Kidney glomerular epithelial cell (primary cell): ENCODE data around the gene PARVA.

Source experiments
- DNase-seq: peaks from one replicate; lab custom pipeline; 2025; lab: John Stamatoyannopoulos, UW

Gene PARVA

DNA sequence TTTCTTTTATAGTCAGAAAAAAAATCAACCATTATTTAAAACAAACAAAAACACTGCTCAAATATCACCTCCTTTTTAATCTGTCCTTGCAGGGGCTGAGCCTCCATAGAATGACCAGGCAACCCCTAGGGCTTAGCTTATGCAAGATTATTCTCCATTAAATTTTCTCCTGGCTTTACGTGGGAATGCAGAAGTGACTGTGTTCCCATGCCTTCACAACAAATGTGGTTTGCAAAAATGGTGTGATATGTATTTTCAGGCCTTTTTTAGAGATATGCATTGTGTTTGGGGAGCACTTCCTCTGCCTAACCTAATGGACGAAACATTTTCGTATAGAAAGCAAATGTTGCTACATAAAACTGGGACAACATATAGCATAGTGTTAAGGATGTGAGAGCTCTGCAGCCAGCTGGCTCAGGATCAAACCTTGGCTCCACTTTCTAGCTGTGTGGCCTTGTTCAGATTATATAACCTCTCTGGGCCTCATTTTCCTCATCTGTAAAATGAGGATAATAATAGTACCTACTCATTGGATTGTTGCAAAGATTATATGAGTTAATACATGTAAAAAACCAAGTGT is 82.6 kb downstream of the PARVA start:
- no peak for DNase-seq

DNA sequence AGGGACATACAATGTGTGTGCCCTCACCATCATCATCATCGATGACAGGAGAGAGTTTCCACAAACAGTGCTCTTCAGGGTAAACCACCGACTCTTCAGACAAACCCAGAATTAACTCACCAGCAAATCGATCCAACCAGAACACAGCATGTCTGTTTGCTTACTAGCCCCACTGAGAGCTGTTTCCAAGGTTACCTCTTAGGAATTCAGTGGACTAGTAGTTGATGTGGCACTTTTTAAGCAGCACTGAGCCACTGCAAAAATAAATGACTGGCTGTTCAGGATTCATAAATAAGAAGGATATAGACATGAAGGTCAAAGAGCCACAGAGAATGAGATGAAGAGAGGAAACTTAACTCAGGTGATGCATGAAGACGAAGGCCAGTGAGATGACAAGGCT is 83.1 kb downstream of the PARVA start:
- no peak for DNase-seq

DNA sequence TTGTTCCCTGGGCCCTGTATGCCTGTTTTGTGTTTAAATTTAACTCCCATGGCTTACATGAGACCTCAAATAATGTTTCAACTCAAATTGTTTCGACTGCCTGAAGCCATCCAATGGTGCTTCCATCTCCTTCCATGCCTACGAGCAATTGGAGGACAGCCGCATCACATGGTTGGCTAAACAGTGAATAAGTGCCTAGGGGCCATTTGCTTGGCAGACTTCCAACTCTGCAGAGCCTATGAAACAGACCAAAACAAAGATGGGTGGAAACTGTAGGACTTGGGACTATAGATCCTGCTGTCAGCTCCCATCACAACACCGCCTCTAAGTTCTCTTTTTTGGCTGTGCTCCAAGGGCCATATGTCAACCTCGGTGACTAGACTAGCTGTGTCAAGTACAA is 84.1 kb downstream of the PARVA start:
- DNase-seq, result no peak

DNA sequence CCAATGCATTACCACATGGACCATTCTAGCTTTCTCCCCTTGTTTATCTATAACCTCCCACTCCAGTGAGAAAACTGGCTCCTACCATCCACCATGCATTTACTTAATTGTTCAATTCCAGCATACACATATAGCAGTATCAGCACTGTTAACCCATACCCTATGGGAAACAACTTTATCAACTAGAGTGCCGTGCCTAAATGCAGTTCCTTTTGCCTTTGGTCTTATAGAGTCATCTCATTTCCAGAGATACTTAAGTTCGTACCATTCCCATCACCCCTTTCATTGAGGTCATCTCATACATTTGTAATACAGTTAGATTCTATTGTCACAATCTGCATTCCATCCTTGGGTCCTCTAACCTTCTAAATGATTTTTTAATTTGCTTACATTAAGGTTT is 86.9 kb downstream of the PARVA start:
- DNase-seq, result no peak

DNA sequence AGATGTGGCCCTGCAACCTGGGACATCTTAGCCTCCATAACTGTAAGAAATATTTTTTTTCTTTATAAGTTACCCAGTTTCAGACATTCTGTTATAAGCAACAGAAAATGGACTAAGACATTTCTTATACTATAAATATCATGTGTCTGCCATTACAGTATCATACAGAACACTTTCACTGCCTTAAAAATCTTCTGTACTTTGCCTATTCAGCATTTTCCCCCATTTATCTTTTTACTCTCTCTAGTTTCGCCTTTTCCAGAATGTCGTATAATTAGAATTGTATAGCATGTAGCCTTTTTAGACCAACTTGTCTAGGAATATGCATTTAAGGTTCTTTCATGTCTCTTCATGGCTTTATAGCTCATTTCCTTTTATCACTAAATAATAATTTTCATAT is 88.0 kb downstream of the PARVA start:
- DNase-seq, result no peak

DNA sequence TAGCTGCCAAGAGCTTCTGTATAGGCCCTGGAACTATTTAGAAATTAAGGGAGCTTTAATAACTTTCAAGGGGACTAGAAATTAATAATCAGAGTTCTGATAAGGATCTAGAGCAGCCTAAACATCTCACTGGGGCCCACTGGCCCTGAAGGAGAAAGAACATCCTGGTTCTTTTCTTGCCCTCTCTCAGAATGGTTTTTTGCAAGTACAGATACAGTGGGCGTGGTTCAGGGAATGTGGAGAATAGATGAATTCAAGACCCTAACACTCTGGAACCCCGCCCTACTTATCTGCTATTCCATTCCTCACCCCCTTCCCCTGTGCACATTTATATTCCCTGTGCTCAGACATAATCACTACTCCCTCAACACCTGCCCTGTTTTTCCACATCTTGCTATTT is 90.2 kb downstream of the PARVA start:
- no peak for DNase-seq

DNA sequence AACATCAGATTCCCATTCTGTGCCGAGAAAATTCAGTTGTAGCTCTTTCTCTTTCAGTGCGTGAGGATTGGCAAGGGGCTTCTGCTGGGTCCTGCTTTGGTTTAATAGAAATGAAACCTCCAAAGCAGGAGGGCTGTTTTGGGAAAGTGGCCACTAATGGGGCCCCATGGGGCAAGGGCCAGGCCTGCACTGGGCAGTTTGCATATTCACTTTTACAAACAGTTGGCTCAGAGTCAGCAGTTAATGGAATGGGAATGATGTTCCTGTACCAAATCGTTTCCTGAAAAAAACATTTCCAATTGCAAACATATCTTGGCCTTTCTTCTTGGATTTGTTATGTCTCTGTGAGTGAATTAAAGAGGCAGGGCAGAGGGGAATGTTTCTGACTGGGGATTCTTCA is 92.1 kb downstream of the PARVA start:
- DNase-seq, result no peak

DNA sequence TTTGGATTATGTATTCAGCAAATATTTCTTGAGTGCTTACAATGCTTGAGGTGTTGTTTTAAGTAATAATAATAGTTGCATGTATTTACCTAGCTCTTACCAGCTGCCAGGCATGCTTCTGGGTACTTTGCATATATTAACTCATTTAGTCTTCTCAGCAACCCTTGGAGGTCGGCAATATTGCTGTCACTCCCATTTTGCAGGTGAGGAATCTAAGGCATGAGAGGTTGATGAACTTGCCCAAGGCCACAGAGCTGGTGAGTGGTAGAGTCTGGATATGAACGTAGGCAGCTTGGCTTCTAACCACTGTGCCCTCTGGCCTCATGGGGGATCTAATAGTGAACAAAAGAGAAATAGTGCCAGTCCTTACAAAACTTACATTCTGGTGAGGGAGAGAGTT is 92.9 kb downstream of the PARVA start:
- no peak for DNase-seq

DNA sequence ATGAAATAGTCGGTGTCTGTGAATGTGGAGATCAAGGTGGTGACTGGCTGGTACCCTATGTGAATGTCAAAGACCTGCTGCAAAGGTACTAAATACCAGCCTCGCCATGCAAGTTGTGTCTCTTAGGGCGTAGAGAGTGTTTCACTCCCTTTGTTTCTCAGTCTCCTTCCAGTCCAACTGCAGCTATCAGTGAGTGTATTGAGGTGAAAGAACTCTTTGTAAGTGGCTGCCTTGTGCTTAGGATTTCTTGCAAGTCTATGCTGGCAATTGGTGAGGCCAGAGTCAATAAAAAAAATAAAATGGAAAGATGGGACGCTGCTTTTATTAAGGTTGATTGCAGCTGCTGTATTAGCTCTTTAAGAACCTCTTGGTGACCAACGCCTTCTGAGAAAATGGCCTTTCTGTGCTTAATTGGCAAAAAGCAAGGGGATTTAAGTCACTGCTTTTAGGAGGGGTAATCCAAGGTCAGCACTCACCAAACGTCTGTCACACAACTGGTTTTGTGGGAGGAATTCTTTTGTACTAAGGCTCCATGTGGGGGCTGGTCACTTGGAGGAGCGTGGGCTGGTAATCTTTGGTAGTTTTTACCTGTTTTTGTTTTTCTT is 95.1 kb downstream of the PARVA start:
- no peak for DNase-seq

DNA sequence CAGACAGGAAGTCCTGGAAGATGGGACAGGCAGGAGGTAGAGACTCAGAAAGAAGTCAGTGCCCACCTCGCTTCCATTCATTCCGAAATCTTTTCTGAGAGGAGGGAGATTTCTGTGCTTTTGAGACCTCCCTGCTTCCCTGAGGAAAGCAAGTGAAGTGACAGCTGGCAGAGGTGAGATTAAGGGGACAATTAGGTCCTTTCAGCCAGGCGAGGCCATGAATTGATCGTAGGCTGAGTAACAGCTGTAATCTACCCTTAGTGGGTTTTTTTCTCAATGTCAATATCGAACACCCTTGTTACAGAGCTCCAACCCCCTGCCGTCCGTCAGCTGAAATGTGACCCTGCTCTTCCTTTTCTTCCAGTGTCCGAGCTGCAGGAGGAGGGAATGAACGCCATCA is 96.0 kb downstream of the PARVA start:
- no peak for DNase-seq

DNA sequence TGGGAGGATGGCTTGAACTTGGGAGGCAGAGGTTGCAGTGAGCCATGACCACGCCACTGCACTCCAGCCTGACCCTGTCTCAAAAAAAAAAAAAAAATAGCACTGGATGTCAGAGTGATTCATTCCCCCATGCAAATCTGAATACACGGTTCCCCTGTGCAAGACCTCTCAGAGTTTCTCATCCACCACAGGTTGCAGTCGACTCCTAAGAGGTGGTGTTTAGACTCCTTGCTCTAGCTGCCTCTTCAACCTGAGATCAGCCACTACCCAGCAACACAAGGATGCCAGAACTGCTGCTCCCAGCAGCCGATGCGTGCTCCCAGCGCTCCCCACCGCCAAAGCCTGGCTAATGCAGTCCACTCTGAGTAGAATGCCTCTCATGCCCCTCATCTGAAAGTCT is 97.5 kb downstream of the PARVA start:
- peak; percentile 38 for DNase-seq

DNA sequence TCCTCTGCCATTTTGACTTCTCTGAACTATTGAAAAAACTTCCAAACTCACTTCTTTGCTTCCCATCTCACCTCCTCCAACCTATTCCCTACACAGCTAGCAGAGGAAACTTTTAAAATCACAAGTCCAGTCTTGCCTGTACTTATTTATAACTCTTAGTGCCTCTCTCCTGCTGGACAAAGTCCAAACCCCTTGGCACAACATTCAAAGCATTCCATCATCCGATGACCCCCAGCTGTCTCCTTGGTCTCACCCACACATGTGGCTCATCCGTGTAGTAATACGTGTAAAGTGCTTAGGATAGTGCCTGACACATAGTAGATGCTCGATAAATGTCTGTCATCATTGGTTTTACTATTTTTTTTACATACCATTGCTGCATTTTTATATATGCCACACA is 101.4 kb downstream of the PARVA start:
- DNase-seq, result peak; percentile 9

DNA sequence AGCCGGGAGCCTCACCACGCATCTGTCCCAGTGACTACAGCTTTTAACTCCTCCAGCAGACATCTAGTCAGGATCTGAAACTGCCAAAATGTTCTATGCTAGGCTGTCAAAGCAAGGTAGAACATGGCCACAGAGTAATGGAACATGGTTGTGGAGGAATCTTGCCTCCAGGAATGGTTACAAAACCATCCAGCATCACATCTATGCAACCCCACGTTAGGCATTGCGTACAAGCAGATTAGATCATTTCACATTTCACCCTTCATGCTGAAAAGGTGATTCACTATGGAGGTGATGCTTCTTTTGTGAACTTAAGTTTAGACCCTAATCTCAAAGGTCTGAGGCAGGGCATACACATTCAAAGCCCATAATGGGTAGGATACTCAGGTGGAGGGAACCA is 103.0 kb downstream of the PARVA start:
- no peak for DNase-seq

DNA sequence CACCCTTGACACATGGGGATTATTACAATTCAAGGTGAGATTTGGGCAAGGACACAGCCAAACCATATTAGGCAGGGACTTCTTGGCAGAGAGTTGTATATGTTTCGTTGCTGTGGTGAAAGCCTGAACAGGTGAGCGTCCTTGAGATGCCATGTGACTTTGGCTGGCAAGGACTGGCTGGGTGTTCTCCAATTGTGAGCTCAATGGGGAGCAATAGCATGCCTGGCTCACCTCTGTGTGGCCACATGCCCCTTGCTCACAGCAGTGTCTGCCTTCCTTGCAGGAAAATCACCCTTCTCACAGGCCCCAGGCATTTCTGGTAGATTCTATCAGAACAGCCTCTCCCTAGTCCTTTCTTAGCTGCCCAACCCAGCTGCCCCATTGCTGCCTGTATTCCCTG is 105.5 kb downstream of the PARVA start:
- no peak for DNase-seq

DNA sequence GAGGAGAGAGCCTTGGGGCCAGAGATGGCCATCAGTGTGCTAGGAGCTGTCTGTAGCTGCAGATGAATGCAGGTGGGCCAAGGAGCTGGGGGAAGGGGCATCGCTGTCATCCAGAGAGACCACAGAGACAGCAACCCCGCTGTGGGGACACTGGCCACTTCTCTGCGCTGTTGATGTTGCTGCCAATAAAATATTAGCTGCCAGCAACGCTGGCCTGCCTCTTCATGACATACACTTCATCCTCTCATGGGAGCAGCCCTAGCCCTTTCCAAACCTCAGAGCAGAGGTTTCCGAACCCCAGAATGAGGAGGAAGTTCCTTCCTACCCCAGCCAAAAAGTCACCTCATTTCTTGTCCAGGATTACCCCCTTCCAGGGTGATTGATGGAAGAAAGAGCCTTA is 106.2 kb downstream of the PARVA start:
- DNase-seq, result no peak

DNA sequence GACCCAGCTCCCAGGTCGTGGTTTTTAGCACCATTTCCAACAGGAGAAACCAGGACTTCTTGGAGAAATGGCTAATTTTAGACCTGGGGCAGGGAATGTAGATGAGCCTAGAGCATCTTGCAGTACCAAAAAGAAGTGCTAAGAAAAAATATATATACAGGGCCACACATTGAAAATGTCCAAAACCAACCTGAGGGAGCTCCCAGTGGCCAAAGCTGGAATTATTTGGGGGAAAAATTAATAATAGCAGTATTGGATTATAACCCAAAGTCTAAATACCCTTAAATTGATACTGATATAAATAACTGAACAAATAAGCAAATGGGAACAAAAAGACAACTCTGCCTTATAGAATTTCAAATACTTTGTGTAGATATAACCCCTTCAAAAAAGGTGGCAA is 108.0 kb downstream of the PARVA start:
- DNase-seq, result no peak

DNA sequence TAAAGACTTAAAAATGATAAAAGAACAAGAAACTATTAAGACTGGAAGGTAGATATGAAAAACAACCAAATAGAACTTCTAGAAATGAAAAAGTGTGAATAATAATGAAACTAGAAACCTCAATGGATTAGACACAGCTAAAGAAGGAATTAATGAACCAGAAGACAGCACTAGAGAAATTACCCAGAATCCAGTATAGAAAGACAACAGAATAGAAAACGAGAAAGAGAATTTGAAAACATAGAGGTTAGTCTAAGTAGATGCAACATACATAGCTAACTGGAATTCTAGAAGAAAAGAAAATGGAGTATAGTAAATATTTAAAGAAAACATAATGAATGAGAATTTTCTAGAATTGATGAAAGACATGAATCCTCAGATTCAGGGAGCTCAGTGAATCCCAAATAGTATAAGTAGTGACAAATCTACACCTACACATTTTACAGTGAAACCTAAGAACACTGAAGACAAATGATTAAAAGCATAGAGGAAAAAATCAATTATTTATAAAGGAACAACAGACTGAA is 111.9 kb downstream of the PARVA start:
- DNase-seq, result no peak

DNA sequence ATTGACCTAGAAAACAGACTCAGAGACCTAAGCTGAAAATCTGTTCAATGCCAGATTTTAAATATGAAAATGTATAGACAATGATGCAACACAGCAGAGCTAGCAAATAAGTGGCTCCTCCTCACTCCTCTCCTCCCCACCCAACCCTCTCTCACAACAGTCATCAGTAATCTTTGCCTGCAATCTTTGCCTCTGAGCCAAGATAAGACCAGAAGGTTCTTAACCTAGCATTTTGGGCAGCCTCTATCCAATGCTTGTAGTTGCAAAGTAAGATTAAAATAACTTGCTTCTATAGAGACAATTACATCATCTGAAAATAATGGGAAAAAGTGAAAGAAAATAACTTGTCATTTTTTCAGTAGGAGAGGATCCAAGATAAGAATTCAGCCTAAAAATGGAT is 117.3 kb downstream of the PARVA start:
- DNase-seq, result no peak

DNA sequence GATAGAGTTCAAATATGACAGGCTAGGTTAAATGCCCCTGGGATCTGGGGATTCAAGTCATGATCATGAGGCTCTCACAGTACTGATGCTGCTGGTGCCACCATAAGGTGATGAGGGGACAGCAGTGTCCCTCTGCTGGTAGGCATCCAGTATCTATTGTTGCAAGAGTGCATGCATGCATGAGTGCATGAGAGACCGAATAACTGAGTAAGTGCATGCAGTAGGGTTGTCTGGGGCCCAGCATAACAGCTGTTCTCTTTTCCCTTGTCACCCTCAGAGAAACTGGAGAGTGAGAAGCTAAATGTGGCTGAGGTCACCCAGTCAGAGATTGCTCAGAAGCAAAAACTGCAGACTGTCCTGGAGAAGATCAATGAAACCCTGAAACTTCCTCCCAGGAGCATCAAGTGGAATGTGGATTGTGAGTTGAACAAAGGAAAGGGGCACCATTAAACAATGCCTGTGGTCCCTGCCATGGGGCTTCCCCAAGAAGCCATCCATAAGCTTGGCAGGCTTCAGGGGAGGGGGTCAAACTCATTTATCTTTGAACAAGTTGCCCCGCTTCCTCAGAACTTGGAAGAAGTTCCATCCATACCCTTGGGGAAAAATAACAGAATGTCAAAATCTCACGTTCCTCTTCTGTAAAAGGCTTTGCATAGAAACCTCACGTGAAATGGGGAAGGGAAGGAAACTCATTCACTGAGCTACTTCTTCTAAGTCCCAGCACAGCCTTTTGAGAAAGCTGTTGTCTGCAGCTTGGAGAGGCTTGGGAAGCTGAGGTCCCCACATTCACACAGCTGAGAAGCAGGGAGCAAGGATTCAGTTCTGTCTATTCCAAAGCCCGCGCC is 119.0 kb downstream of the PARVA start:
- no peak for DNase-seq

DNA sequence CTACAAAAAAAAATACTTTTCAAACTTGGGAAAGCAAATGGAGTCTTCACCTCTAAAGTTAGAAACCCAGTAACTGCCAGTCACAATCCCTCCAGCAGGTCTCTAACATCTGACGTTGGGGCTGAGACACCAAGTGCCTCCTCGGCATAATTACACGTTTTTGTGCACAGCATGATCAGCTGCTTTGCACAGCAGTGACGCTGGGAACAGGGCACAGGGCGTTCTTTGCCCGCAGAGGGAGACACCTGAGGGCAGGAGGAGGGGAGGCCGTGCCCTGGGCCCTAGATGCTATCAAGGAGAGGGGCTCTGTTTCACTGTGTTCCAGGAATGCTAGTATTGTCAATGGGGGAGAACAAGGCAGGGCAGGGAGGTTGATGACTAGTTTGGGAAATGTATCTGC is 120.1 kb downstream of the PARVA start:
- DNase-seq, result no peak

DNA sequence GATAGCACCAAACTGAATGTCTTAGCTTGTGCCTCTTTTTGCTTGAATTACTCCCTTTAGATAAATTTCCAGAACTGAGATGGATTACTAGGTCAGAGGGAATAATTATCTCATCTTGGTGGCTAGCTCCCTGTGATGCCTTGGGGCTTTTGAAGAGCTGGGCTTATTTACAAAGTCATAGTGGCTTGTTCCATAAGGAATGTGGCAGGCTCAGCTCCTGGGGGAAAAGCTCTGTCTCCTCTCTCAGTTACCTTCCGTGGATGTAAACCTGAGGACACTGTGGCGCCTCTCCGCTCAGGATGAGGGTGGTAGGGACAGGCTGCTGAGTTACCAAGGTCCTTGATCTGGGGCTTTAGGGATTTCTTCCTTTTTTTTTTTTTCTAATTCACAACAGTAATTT is 121.7 kb downstream of the PARVA start:
- DNase-seq, result no peak

DNA sequence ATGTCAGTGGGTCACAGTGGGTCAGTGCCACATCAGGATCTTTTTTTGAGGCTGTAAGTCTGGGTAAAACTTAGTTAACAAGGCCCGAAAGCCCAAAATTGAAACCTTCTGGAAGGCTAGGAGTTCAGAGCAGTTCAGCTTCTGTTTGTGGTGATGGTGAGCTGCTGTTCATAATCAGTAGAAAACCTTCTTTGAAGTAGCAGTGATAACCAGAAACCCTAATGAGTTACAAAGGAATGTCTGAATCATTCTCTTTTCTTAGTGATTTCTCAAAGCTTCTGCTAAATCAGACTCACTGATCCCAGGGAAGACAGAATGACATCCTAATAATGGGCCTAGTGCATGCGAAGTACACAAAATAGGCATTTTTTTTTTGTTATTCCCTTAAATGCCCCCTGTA is 124.7 kb downstream of the PARVA start:
- peak; percentile 41 for DNase-seq

DNA sequence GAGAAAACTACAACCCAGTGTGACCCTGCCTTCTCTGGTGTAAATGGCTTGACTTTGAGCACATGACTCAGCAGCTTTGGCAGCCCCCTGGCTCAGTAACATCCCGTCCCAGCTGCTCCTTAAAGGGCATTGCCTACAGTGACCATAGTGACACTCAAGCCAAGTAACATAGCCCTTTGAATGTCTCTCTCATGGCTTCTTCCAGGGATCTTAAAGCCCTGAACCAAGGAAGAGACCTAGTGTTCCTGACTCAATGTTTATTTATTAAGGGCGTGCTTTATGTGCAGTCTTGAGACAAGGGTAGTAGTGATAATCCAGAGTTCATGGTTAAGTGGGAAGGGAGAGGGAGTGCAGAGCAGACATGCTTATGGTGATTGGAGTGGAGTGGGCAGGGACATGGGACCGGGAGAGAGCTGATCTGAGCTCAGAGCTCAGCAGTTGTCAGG is 125.7 kb downstream of the PARVA start:
- DNase-seq, result no peak
